ENCODE results near the gene NCKAP5.

The NCKAP5 gene

GRCh38 chr2:133314795-133315194 is 253.5 kb downstream of the NCKAP5 start:
- DNase-seq, result peak; percentile 83

GRCh38 chr2:133312038-133312729 is 256.1 kb downstream of the NCKAP5 start:
- DNase-seq, result no peak

- no peak for DNase-seq
Measured at GRCh38 chr2:133306236-133306635, 262.0 kb downstream of the NCKAP5 start.

- DNase-seq, result no peak
Measured at GRCh38 chr2:133304344-133304743, 263.9 kb downstream of the NCKAP5 start.

- no peak for DNase-seq
Measured at GRCh38 chr2:133303150-133303549, 265.1 kb downstream of the NCKAP5 start.

GRCh38 chr2:133296401-133296800 is 271.9 kb downstream of the NCKAP5 start:
- no peak for DNase-seq

GRCh38 chr2:133293544-133294353 is 274.5 kb downstream of the NCKAP5 start:
- peak; percentile 44 for DNase-seq

GRCh38 chr2:133292259-133292658 is 276.0 kb downstream of the NCKAP5 start:
- DNase-seq, result no peak

- DNase-seq, result no peak
Measured at GRCh38 chr2:133287709-133288108, 280.6 kb downstream of the NCKAP5 start.

- DNase-seq, result no peak
Measured at GRCh38 chr2:133286326-133286922, 281.8 kb downstream of the NCKAP5 start.

- no peak for DNase-seq
Measured at GRCh38 chr2:133273031-133273430, 295.2 kb downstream of the NCKAP5 start.

- no peak for DNase-seq
Measured at GRCh38 chr2:133271105-133271504, 297.2 kb downstream of the NCKAP5 start.

- no peak for DNase-seq
Measured at GRCh38 chr2:133270550-133270949, 297.7 kb downstream of the NCKAP5 start.

GRCh38 chr2:133266926-133267590 is 301.2 kb downstream of the NCKAP5 start:
- peak; percentile 99 for DNase-seq

GRCh38 chr2:133266041-133266925 is 302.0 kb downstream of the NCKAP5 start:
- DNase-seq, result peak; percentile 83

GRCh38 chr2:133265432-133265949 is 302.8 kb downstream of the NCKAP5 start:
- peak; percentile 98 for DNase-seq

GRCh38 chr2:133264989-133265401 is 303.3 kb downstream of the NCKAP5 start:
- no peak for DNase-seq

- DNase-seq, result peak; percentile 35
Measured at GRCh38 chr2:133262893-133263292, 305.4 kb downstream of the NCKAP5 start.

- no peak for DNase-seq
Measured at GRCh38 chr2:133255360-133255759, 312.9 kb downstream of the NCKAP5 start.

GRCh38 chr2:133253793-133254192 is 314.5 kb downstream of the NCKAP5 start:
- DNase-seq, result no peak

GRCh38 chr2:133252780-133253355 is 315.4 kb downstream of the NCKAP5 start:
- no peak for DNase-seq

GRCh38 chr2:133249362-133249761 is 318.9 kb downstream of the NCKAP5 start:
- no peak for DNase-seq

Data from NCI-H82 (cell line).